ENCODE results near the gene NPB. TPM values are rescaled to one million over a fixed set of nuclear protein-coding genes. Genes with fewer than 3 reads are reported as not detected.

Gene NPB
- total and polyA plus RNA-seq, 2 experiments from 2014 or later: 2.3 to 6.6 TPM

GRCh38 chr17:81930142-81931125 lies 28.4 kb downstream of the NPB start:
- no peak overlapping the region for H3K27ac ChIP-seq
- no peak overlapping the region for H3K4me3 ChIP-seq
- no peaks in the 10 kb centered on the region for H3K36me3 ChIP-seq
- no peak for TF ChIP-seq CTCF (IDR thresholded peaks at IDR 0.05; ENCODE audit: low read depth, low read length)
- no peak for DNase-seq (ENCODE audit: low read depth in 1 of 2, low spot score in 1 of 2)
- no peaks in the 10 kb centered on the region for H3K4me1 ChIP-seq (ENCODE audit: low read depth)
- H3K9me3 ChIP-seq (ENCODE audit: low read depth): no peaks in the 10 kb centered on the region
- H3K27me3 ChIP-seq: no peaks in the 10 kb centered on the region

- no peak for TF ChIP-seq CTCF (IDR thresholded peaks at IDR 0.05; ENCODE audit: low read depth, low read length)
Observed at GRCh38 chr17:81931189-81931556, 29.1 kb downstream of the NPB start.

GRCh38 chr17:81931557-81932332 lies 29.7 kb downstream of the NPB start:
- TF ChIP-seq CTCF (IDR thresholded peaks at IDR 0.05; ENCODE audit: low read depth, low read length): no peak
- H3K27ac ChIP-seq: no peak overlapping the region
- H3K4me3 ChIP-seq: no peak overlapping the region
- peaks cover 4% of the 10 kb centered on the region for H3K4me1 ChIP-seq (ENCODE audit: low read depth)
- no peaks in the 10 kb centered on the region for H3K9me3 ChIP-seq (ENCODE audit: low read depth)
- H3K27me3 ChIP-seq: no peaks in the 10 kb centered on the region
- DNase-seq (ENCODE audit: low read depth in 1 of 2, low spot score in 1 of 2): no peak
- no peaks in the 10 kb centered on the region for H3K36me3 ChIP-seq

More at GRCh38 chr17:81931189-81931556, 29.1 kb downstream of the NPB start:
- DNase-seq (ENCODE audit: low read depth in 1 of 2, low spot score in 1 of 2): no peak
- no peak overlapping the region for H3K27ac ChIP-seq
- no peaks in the 10 kb centered on the region for H3K4me1 ChIP-seq (ENCODE audit: low read depth)
- no peak overlapping the region for H3K4me3 ChIP-seq
- H3K36me3 ChIP-seq: no peaks in the 10 kb centered on the region
- no peaks in the 10 kb centered on the region for H3K27me3 ChIP-seq
- no peaks in the 10 kb centered on the region for H3K9me3 ChIP-seq (ENCODE audit: low read depth)

- H3K36me3 ChIP-seq: no peaks in the 10 kb centered on the region
- no peaks in the 10 kb centered on the region for H3K27me3 ChIP-seq
- no peak for DNase-seq (ENCODE audit: low read depth in 1 of 2, low spot score in 1 of 2)
- H3K9me3 ChIP-seq (ENCODE audit: low read depth): no peaks in the 10 kb centered on the region
- no peak for TF ChIP-seq CTCF (IDR thresholded peaks at IDR 0.05; ENCODE audit: low read depth, low read length)
- no peak overlapping the region for H3K27ac ChIP-seq
- peaks cover 5% of the 10 kb centered on the region for H3K4me1 ChIP-seq (ENCODE audit: low read depth)
- no peak overlapping the region for H3K4me3 ChIP-seq
Observed at GRCh38 chr17:81932333-81932983, 30.4 kb downstream of the NPB start.

GRCh38 chr17:81933178-81933699 lies 31.2 kb downstream of the NPB start:
- peaks cover 10% of the 10 kb centered on the region for H3K4me1 ChIP-seq (ENCODE audit: low read depth)
- H3K4me3 ChIP-seq: no peak overlapping the region
- DNase-seq (ENCODE audit: low read depth in 1 of 2, low spot score in 1 of 2): no peak
- no peak for TF ChIP-seq CTCF (IDR thresholded peaks at IDR 0.05; ENCODE audit: low read depth, low read length)
- H3K27me3 ChIP-seq: no peaks in the 10 kb centered on the region
- H3K27ac ChIP-seq: no peak overlapping the region
- no peaks in the 10 kb centered on the region for H3K36me3 ChIP-seq
- no peaks in the 10 kb centered on the region for H3K9me3 ChIP-seq (ENCODE audit: low read depth)

Measured in cardiac muscle cell (in vitro differentiated cells and primary cell).